ENCODE data around the gene MTHFD1.

MTHFD1 gene

DNA sequence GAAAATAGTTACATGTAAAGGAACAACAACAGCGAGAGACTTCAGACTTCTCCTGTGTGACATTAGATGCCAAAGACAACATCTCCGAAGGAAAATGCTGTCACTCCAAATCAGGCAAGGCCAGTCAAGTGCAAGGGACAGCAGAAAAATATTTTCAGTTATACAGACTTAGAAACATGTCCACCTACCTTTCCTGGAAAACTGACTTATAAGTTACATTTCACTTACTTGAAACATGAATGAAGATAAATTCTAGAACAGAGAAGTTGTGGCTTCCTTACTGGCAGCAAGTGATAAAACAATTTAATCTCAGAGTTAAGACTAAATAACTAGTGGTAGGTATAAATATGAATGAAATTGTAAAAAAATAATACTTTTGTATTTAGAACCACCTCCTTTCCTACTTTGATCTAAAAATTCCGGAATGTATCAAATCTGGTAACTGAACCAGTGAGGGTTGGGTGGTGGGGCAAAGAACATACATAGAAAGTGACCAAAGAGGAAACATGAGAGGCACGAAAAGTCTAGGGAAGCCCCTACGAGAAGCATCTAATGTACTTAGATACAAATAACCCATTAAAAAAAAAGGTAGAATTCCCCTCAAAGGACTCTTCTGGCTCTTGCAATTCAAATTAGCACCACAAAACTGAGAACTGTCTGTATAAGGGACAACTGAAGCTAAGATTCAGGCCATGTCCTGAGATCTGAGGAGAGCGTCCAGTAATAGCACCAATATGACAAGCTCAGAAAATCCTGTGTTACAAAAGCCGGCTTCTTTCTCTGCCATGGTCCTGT is 21.2 kb downstream of the MTHFD1 start:
- no peak for DNase-seq

DNA sequence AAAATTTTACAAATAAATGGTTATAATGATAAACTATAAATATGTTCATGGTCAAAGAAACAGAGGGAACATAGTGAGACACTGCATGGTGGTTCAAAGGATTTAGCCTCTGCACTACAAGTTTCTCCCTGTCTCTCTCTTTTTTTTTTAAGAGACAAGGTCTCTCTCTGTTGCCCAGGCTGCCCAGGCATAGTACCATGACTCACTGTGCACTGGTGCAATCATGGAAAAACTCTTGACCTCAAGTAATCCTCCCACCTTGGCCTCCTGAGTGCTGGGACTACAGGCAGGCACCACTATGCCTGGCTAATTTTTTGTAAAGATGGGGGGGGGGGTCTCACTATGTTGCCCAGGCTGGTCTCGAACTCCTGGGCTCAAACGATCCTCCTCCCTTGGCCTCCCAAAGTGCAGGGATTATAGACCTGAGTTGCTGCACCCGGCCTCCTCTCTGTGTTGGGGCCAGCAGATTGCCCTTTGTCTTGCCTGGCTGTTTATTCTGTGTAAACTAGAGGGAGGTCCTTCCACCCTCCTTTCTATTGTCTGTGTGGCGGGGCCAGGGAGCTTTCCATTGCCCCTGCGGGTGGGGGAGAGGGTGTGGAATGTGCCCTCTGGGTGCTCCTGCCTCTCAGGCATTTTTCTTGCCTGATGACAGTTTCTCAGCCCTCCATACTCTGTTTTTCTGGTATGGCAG is 22.1 kb downstream of the MTHFD1 start:
- DNase-seq: no peak

DNA sequence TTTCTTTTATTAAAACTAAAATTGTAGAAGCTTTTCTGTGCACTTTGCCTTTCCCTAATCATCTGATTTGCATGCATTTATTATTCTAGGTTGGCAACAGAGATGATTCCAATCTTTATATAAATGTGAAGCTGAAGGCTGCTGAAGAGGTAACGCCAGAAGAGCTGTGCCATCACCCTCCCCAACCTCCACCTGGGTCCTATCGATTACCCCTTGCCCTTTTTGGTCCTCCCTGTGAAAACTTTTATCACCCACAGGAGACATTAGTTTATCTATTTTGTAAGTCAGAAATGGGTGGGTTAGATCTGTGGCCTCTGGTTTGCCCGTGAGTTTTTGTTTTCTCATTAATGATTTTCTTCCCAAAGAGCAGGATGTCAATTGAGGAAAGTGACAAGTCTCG is 22.8 kb downstream of the MTHFD1 start:
- DNase-seq: no peak

DNA sequence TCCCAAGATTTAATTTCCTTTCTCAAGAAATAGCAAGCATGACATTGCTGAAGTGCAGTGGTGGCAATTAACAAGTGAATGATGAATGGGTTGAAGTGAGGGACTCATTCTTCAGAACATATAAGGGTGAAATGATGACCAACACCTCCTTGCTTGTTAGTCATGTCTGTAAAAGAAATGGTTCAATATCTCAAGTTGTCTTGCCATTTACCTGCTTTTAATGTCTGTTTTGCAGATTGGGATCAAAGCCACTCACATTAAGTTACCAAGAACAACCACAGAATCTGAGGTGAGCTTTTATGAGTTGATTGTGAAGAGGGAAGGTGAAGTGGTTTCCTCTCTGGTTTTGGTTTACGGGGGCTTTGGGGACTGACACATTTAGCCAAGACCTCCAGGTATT is 24.1 kb downstream of the MTHFD1 start:
- no peak for DNase-seq

DNA sequence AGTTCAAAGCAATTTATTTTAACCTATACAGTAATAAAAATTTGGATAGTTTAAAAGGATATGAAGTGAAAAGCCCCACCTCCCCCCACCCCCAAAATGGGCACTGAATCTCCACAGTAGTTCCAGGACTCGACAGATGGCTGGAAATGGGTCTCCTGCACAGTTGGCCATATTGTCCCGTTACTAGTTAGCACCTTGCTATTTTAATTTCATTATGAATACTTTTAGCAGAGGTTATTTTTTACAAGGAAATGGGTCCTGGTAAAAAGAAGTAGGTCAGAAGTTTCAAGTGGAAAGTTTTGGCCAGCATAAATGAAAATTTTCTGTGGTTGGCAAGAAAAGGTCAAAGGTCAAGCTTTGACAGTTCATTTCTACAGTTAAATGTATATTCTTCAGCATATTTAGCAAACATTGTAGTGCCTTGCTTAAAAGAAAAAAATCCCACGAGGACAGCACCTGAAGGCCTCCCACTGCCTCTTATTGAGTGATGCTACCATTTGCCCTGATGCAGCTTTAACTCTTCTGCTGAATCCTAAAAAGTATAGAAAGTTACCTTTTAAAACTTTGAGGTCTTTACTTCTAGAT is 28.3 kb downstream of the MTHFD1 start:
- no peak for DNase-seq

DNA sequence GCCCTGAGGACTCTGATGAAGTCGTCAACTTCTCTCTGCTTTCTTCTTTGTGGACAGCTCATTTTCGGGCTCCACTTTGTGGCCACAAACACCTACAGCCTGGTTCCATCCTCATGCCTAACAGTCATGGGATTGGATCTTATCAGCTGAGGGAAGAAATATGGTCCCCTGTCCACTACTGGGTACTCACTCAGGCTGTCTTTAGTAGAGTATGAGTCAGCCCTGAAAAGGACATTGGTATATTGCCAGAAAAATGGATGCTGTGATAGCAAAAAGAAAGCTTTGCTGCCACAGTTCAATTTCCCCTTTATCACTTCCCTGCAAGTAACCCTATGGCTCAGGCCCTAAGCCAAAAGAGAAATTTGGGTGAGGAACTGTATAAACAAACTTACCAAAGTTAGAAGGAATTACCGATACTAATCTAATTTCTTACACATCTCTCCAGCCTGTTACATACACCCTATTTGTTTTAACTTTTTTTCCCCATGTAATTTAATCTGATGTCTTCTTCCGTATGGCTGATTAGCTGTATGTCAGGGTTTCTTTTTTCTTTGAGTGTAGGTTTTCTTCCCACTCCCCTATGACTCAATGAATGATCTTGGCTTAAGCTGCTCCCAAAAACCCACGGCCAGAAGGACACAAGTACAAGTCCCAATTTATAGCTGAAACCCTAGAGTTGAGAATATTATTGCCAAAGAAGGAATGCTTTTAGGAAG is 29.1 kb downstream of the MTHFD1 start:
- DNase-seq: no peak

DNA sequence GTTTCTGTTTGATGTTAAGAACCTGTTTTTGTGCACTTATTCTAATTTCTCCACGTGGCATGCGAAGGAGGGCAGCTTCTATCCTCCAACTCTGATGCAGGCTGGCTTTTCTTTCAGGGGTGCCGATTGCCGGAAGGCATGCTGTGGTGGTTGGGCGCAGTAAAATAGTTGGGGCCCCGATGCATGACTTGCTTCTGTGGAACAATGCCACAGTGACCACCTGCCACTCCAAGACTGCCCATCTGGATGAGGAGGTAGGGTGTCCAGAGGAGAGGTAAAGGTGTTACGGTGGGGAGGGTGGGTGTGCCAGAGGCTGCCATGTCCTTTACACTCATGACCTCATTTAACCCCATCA is 29.6 kb downstream of the MTHFD1 start:
- no peak for DNase-seq

DNA sequence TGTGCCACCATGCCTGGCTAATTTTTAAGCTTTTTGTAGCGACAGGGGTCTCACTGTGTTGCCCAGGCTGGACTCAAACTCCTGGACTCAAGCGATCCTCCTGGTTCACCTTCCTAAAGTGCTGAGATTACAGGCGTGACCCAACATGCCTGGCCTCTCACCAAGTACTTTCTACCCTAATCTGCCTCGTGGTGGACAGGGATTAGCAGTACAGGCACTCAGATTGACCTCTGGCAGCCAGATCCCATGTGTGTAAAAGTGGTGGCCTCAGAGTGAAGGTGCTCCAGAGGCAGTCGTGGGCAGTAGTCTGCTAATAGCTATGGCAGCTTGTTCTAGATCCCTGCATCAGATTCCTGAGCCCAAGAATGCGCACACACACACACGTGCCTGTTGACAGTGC is 30.9 kb downstream of the MTHFD1 start:
- DNase-seq: no peak

DNA sequence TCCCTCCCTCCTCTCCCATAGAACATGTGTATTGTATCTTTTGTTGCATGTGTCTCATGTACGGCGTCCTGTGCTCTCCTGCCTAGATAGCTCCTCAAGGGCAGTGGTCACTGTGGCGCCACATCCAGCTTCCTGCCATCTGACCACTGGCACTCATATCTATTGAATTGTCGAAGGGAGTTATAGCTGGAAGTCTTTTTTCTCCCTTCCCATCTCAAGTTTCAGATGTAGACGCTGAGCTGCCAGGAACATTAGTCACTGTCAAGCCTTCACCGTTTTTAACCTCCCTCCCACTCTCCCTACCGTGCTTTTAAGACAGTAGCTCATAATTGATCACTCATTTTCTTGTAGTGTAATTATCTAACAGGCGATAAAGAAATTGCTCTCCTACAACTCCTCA is 33.0 kb downstream of the MTHFD1 start:
- no peak for DNase-seq

DNA sequence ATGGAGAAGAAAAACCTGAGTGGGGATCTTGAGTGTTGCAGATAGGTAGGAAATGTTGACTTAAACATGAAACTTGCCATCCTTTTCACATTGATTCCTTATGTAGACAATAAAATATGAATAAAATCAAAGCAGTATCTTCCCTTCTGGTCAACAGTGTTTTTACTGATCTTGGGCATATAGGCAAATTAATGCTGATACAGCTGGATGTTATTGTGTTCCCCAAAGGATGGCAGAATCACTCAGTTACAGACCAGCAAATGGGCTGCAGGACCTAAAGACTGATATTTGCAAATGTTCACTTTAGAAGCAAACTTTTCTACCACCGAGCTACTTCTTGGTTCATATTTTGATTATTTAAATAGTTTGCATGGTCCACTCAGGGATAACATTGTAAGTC is 33.9 kb downstream of the MTHFD1 start:
- no peak for DNase-seq

DNA sequence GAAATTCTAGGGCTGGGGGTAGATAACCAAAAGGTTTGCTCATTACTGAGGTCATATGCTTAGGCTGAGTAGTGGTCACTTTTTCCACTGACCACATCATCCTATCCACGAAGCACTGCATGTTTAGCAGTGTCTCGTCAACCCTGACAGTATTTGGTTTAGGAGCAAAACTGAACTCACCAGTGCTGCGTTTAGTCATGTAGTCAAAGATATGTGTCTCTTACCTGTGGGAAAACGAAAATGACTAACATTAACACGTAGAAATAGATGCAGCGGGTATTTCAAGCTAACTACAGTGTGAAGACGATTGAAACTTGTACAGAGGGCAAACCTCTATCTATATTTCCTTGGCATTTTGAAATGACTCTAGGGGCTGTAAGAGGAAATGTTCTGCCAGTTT is 34.6 kb downstream of the MTHFD1 start:
- no peak for DNase-seq

DNA sequence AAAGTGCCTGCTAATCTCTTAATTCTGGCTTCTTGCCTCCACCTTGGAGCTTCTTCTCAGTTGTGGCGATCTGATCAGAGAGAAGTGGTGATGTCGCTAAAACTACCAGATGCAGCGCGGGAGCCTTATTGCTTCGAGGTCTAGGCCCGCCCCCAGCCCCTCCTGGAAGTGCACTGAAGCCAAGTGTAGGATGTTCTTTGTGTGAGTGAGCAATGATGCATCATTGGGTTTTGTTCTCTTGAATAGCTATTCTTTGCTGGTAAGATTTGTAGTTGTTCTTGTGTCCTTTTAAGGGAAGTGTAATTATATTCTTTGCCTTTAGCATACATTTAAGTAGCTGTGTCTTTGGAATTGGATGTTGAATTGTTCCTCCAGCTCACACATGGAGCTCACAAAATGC is 35.8 kb downstream of the MTHFD1 start:
- DNase-seq: no peak

DNA sequence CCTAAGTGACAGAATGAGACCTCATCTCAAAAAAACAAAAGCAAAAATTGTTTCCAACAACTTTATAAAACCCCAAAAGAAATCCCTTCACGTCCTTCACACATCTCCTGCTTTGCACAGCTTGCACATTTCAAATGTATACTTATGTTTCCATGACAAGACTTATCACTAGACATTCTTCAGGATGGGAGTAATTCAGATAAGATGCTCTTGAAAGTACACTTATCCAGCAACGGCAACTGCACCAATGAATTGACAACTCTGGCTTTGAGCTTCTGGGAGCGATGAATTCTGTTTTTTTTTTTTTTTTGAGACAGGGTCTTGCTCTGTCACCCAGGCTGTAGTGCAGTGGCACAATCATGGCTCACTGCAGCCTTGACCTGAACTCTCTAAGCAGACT is 46.4 kb downstream of the MTHFD1 start:
- DNase-seq: no peak

DNA sequence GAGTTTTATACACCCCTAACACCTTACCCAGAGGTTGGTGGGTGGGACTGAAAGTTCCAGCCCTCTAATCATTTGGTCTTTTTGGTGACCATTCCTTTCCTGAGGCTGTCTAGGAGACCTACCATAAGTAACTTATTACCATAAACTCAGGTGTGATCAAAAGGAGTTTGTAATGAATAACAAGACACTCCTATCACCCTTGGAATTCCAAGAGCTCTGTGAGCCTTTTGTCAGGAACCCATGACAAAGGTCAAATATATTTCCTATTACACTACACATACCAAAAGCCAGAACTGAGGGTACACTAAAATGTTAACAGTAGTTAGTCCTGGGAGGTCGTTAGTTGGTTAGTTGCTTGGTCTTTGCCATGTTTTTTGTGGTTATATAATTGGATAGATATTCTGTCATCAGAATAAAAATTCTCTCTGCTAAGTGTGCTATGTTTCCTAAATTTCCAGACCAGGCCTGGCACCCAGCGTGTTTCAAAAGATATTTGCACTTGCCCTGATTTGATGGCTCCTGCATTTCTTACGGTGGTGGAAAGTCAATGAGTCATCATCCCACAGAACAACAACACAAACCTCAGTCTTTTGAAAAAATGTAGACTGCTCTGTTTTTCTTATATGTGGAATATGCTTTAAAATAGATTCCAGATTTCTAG is 50.2 kb downstream of the MTHFD1 start:
- no peak for DNase-seq

DNA sequence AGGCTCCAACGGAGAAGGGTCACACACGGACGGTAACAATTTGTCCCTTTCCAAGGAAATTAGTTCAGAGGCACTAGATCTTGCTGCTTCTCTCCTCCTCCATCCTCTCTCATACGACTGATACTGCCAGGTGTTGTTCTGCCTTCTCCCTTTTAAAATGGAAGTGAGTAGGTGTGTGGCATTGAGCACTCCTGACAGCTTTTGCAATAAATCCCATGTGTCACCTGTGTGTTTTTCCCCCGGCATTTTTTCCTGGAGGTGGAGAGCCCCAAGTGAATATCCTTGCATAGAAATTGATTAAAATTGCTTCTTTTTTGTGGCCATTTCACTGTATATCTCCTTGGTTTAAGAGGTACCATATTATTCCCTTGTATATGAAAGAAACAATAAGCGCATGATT is 51.0 kb downstream of the MTHFD1 start:
- DNase-seq: no peak

DNA sequence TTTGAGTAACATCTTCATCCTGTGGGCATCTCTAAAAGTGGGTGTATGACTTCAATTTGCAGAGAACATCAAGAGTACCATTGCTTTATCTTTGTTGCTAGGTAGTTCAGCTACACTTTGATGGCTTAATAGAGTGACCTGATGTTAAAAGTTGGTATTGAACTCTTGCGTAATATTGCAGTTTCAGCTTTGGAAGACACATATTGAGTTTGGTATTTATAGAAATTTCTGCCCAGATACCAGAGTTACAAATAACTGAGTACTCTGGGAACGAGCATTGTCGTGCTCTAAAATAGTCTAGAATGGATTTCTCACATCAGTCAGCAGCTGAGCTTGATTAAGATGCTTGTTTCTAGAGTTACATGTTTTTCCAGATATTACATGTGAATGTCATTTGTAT is 52.3 kb downstream of the MTHFD1 start:
- DNase-seq: no peak

DNA sequence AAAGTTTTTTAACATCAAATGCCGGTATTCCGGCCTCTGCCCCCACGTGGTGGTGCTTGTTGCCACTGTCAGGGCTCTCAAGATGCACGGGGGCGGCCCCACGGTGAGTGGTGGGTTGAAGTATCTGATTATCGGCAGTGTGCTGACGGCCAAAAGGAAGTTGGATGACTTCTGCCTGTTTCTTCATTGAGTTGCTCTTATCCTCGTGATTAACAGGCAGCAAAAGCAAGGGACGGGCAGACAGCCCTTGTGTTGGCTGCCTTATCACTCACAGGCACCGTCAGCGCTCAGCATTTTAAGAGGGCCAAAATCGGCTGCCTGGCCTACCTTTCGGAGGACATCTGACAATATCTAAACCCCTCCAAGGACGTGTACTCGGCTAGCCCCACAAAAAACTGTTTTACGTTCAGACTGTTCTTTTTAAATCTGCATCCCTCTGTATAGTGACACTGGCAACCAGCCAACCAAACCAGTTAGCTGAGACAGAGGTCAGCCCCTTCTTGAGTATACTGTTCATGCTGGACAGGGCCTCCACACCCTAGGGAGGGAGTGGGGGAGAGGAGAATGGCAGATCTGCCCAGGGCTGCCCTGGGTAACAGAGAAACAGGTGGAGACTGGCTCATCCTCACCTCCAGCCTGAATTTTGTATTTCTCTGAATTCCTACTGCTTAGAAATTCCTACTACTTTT is 54.3 kb downstream of the MTHFD1 start:
- DNase-seq: no peak

DNA sequence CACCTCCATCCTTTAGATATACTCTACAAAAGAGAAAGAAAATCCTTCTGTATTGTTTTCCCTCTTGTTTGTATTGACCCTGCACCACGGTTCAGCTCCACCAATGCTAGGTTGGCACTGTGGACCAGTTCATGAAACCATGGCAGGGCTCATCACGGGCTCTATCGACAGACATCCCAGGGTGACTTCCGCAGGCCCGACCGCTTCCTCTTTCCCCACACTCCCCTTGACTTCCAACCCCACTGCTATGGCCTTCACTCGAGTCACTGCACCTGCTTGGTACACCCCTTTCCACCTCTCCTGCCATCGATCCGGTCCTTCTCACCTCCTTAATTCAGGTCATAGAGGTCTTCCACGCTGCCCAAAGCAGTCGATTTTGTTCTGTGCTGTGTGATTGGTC is 56.0 kb downstream of the MTHFD1 start:
- DNase-seq: no peak

DNA sequence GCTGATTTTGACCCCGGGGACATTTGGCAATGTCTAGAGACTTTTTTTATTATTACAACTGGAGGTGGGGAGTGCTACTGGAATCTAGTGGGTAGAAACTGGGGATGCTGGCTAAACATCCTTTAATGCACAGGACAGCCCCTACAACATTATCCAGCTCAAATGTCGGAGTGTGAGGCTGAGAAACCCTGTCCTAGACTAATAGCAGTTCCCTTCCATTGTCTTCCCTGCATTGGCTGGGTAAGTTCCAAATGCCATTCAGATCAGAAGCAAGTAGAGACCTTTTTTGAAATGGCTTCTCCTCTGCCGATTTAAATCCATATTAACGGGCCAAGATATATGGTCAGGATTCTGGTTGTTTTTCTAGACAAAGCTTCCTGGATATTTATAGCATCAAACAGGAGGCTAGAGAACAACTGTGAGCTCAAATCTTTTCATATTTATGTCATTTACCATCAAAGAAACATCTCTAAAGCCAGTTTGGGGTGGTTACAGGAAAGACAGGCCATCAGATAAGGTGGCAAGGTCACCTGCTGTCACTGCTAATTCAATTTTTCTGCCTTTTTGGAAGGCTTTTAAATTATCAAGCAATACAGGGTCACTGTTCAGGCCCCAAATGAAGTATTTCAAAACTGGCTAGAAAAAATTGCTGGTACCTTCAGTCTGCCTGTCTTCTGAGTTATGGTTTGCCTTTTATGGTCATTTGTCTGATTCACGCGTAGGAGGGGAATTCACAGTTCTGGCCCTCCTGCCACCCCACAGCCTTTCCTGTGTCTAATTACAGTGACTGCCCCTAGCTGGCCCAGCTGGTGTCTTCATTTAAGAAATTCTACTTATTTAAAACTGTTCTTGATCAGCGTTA is 57.1 kb downstream of the MTHFD1 start:
- DNase-seq: no peak

DNA sequence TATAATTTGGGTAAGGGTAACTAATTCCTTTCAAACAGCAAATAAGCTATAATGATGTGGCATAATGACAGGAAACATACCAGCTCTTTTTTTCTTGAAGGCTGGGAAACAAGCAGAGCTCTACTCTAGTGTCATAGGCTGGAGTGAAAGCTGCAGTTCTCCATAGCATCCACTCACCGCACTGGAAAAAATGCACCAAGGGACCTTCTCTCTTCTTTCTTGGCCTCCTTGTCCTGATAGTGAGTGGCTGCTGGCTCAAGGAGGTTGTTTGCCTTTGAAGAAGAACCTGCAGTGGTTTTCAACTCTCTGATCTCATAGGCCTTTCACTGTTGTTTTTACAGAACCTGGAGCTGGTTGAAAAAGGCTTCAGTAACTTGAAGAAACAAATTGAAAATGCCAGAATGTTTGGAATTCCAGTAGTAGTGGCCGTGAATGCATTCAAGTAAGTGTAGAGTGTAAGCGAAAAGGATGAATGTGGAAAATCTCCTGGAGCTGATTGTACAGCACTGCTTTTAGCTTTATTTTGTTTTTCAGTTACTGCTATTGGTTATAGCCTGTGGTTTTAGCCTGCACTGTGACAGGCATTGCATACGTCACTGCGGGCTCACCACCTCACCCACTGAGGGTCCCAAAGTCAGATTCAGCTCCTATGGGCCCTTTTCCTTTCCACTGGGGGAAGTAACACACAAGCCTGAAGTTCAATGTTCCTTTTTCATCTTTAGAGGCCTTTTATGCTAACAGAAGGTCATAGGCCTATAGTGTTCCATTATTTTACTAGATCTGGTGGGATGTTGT is 59.9 kb downstream of the MTHFD1 start:
- DNase-seq: no peak

DNA sequence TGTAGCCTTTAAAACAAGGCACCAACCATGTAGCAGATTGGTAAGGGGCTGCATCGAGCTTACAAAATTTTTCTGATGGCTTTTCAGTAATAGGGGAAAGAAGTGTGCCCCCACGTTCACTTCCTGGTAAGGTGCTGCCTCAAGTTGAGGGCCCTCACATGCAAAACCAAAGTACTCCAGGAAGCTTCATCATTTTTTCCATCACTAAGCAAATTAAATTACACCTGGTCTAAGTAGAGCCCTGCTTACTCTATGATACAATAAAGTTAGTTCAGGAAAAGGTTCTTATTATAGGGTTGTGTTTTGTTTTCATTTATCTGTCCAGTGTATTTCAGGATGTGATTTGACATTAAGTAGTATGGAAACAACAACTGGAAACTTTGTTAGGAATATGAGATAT is 62.1 kb downstream of the MTHFD1 start:
- no peak for DNase-seq
